Fibroblast of lung (primary cell): ENCODE measurements around the gene SPRED2. TPM values are rescaled to one million over a fixed set of nuclear protein-coding genes. Genes with fewer than 3 reads are reported as not detected.

Experiments
- DNase-seq, 2 donors: peaks; one replicate each; pipeline versions ENCODE4 v3.0.0 to v3.0.0-alpha.2; 2010; ENCODE audit warnings: low read depth in 2 of 2
- H2AFZ ChIP-seq: 2 replicates; pipeline ENCODE4 v1.5.1; 2012; ENCODE audit warnings: low read length, control low read depth, inconsistent platforms
- H3K27ac ChIP-seq: 2 replicates; pipeline ENCODE4 v1.5.1; 2011; ENCODE audit warnings: low read length, control low read depth; ENCODE audit not compliant: insufficient read depth
- H3K27me3 ChIP-seq: 2 replicates; pipeline ENCODE4 v1.5.1; 2011; ENCODE audit warnings: mild to moderate bottlenecking, low read length; ENCODE audit not compliant: control insufficient read depth, insufficient read depth
- H3K36me3 ChIP-seq: 2 replicates; pipeline ENCODE4 v1.5.1; 2011; ENCODE audit warnings: low read length; ENCODE audit not compliant: control insufficient read depth, insufficient read depth
- H3K4me1 ChIP-seq: 2 replicates; pipeline ENCODE4 v1.5.1; 2011; ENCODE audit warnings: low read length; ENCODE audit not compliant: control insufficient read depth, insufficient read depth; ENCODE audit errors: extremely low read depth
- H3K4me2 ChIP-seq: 2 replicates; pipeline ENCODE4 v1.5.1; 2011; ENCODE audit warnings: low read length, control low read depth; ENCODE audit not compliant: insufficient read depth; ENCODE audit errors: extremely low read depth
- H3K4me3 ChIP-seq, 4 experiments: fragments of 200-600 bp in 1 of 4; sonication (generic) in 1 of 4; replicated peaks in 1 of 4; 2 replicates each; pipeline ENCODE4 v1.5.1; 2011 to 2016; ENCODE audit warnings: low read length in 4 of 4, low read depth in 3 of 4, mild to moderate bottlenecking in 3 of 4, control low read depth in 2 of 4, inconsistent platforms in 1 of 4, mixed read lengths in 1 of 4; ENCODE audit not compliant: insufficient read depth in 1 of 4; ENCODE audit errors: control extremely low read depth in 1 of 4
- H3K79me2 ChIP-seq: 2 replicates; pipeline ENCODE4 v1.5.1; 2012; ENCODE audit warnings: mild to moderate bottlenecking, low read length, inconsistent platforms; ENCODE audit not compliant: control insufficient read depth, insufficient read depth
- H3K9ac ChIP-seq: 2 replicates; pipeline ENCODE4 v1.5.1; 2011; ENCODE audit warnings: mild to moderate bottlenecking, low read length, control low read depth; ENCODE audit not compliant: insufficient read depth
- H3K9me3 ChIP-seq: 2 replicates; pipeline ENCODE4 v1.5.1; 2012; ENCODE audit warnings: low read depth, low read length; ENCODE audit not compliant: control insufficient read depth, insufficient read depth
- H4K20me1 ChIP-seq: 2 replicates; pipeline ENCODE4 v1.5.1; 2011; ENCODE audit warnings: low read length; ENCODE audit not compliant: control insufficient read depth, insufficient read depth; ENCODE audit errors: extremely low read depth
- EZH2 ChIP-seq: IDR thresholded peaks from 2 replicates; pipeline ENCODE4 v1.5.1; 2012; ENCODE audit warnings: low read length, control low read depth, mild to moderate bottlenecking; ENCODE audit errors: missing control alignments
- polyA plus RNA-seq, 2 donors: library from polyadenylated mRNA; depleted of rRNA in 1 of 2; stranded (reverse) in 1 of 2; unstranded in 1 of 2; fragments of >200 nt; gene quantifications; 2 replicates each; pipeline ENCODE4 v1.2.1, GENCODE V29; 2011 to 2012; ENCODE audit warnings: missing spikeins in 1 of 2
- total RNA-seq: library from RNA; depleted of rRNA; stranded (reverse); fragments of >200 nt; gene quantifications from 2 replicates; pipeline ENCODE4 v1.2.1, GENCODE V29; 2014
- TF ChIP-seq, protein P1 (sequence below), 2 donors: IDR thresholded peaks in 1 of 2; conservative IDR thresholded peaks in 1 of 2; 1 replicate in 1 of 2; 2 replicates in 1 of 2; pipeline ENCODE4 v1.5.1; 2011 to 2012; ENCODE audit warnings: low read length in 2 of 2, control low read depth in 1 of 2, inconsistent platforms in 1 of 2, low read depth in 1 of 2, mild to moderate bottlenecking in 1 of 2

SPRED2 gene
- total and polyA plus RNA-seq, 2 donors (not counting 1 experiment from before 2014, with no cell fraction given): 9.4 to 26.1 TPM

DNA sequence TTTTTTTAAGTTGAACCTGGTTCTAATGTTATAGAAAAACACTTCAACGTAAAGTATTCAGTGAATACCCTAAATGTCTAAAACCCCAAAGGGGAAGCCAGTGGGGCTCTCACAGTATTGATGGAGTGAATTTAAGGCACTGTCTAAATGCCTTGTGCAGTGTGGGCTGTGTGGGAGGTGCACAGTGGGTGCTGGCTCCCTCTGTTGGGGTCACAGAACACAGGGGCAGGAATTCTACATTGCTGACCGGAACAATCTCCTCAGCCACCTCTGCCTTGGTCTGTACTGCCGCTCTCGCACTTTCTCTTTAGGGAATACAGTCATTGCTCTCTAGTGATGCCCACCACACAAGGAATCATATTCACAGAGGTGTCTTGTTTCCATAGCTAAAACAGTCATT is 45.4 kb downstream of the SPRED2 start:
- Histone ChIP-seq H3K27ac (no peak overlapping the region), H3K4me1 (peaks cover 26% of the 10 kb centered on the region), H3K27me3 (no peaks in the 10 kb centered on the region), H3K9ac (no peak overlapping the region), H3K79me2 (peaks cover 62% of the 10 kb centered on the region), H4K20me1 (no peaks in the 10 kb centered on the region), H2AFZ (no peak overlapping the region), H3K36me3 (no peaks in the 10 kb centered on the region), H3K4me3 (no peak overlapping the region), H3K4me2 (no peak overlapping the region), H3K9me3 (no peaks in the 10 kb centered on the region)
- no peak for DNase-seq
- TF ChIP-seq, protein P1, sequence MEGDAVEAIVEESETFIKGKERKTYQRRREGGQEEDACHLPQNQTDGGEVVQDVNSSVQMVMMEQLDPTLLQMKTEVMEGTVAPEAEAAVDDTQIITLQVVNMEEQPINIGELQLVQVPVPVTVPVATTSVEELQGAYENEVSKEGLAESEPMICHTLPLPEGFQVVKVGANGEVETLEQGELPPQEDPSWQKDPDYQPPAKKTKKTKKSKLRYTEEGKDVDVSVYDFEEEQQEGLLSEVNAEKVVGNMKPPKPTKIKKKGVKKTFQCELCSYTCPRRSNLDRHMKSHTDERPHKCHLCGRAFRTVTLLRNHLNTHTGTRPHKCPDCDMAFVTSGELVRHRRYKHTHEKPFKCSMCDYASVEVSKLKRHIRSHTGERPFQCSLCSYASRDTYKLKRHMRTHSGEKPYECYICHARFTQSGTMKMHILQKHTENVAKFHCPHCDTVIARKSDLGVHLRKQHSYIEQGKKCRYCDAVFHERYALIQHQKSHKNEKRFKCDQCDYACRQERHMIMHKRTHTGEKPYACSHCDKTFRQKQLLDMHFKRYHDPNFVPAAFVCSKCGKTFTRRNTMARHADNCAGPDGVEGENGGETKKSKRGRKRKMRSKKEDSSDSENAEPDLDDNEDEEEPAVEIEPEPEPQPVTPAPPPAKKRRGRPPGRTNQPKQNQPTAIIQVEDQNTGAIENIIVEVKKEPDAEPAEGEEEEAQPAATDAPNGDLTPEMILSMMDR (conservative IDR thresholded peaks at IDR 0.05 in 1 of 2, IDR thresholded peaks at IDR 0.05 in 1 of 2; ENCODE audit: low read depth in 1 of 2, low read length in 2 of 2): no peak
- no peak for TF ChIP-seq EZH2

DNA sequence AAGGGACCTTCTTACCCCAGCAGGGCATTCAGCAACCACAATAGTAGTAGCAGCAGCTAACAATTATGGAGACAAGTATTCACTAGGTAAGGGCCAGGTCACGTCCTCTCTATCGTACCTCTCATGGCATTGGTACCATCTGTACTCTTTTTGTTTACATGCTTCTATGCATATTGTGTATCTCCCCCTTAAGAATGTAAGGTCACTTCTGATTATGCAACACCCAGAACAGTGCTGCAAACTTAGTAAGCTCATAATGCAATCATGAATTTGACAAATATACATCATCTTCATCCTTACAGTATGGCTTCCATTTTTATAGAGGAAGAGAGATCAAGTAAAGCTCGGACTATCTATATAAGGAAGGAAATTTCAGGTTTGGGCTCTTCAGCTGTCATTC is 46.1 kb downstream of the SPRED2 start:
- Histone ChIP-seq H3K4me2 (no peak overlapping the region), H3K27ac (no peak overlapping the region), H3K9me3 (no peaks in the 10 kb centered on the region), H3K4me1 (peaks cover 26% of the 10 kb centered on the region), H4K20me1 (no peaks in the 10 kb centered on the region), H3K4me3 (no peak overlapping the region), H3K36me3 (no peaks in the 10 kb centered on the region), H3K79me2 (peaks cover 67% of the 10 kb centered on the region), H3K9ac (no peak overlapping the region), H2AFZ (no peak overlapping the region), H3K27me3 (no peaks in the 10 kb centered on the region)
- TF ChIP-seq, protein P1 (conservative IDR thresholded peaks at IDR 0.05 in 1 of 2, IDR thresholded peaks at IDR 0.05 in 1 of 2; ENCODE audit: low read depth in 1 of 2, low read length in 2 of 2): no peak
- TF ChIP-seq EZH2: no peak
- peak in 1 of 2 donors; percentile 46 for DNase-seq

DNA sequence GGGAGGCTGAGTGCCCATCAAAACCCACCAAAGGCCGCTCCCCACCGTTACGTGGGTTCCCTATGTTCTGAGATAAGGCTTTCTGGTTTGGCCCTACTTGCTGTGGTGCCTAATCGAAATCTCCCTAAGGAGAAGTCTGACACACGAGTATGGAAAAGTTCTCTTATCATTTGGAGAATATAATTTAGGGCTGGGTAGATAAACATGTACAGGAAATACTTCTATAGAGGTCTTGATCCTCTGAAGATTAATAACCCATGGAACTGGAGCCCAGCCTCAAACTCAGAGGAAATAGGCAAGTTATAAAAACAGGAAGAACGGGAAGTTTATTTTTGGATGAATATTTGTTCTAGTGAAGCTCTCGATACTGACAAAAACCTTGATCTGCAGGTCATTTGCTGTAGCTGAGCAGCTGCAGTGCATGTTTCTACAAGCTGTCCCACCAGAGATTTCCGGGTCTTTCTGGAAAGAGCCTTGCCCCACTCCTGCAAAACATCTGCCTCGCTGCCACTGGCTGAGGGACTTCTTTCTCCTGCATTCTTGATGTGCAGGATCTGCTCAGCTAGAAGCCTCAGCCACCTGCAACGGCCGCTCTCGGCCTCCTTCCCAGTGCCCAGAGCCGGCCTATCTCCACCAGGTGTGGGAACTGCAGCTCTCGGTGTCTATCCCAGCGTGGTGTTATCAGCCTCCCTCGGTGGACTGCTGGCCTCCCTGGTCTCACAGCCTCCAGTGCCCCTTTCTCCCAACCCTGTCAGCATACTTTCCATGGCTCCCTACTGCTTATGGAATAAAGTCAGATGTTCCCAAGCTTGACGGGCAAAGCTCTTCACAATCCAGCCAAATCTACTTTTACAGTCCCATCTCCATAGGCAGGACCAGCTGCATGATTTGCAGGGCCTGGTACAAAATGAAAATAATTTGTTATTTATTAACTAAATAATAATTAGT is 48.6 kb downstream of the SPRED2 start:
- Histone ChIP-seq H3K4me1 (peaks cover 27% of the 10 kb centered on the region), H3K9me3 (no peaks in the 10 kb centered on the region), H3K36me3 (no peaks in the 10 kb centered on the region), H3K79me2 (peaks cover 55% of the 10 kb centered on the region), H3K4me3 (no peak overlapping the region), H3K27ac (peak overlapping the region; percentile 73), H2AFZ (no peak overlapping the region), H3K9ac (no peak overlapping the region), H3K4me2 (peak overlapping the region; percentile 80), H3K27me3 (no peaks in the 10 kb centered on the region), H4K20me1 (no peaks in the 10 kb centered on the region)
- TF ChIP-seq EZH2: no peak
- TF ChIP-seq, protein P1 (conservative IDR thresholded peaks at IDR 0.05 in 1 of 2, IDR thresholded peaks at IDR 0.05 in 1 of 2; ENCODE audit: low read depth in 1 of 2, low read length in 2 of 2): no peak
- DNase-seq: peak; percentile 41 to 56
